HEK293 (cell line): ENCODE data around the gene THBS1.

Source experiments
- CTCF ChIA-PET: fragments of 350-600 bp; formaldehyde crosslinking; extraction: SDS; loops from one replicate; lab custom pipeline; 2021; ENCODE audit warnings: antibody characterized with exemption; lab: Yijun Ruan, JAX
- POLR2A ChIA-PET: fragments of 300-600 bp; formaldehyde crosslinking; extraction: SDS; loops from one replicate; lab custom pipeline; 2020; ENCODE audit warnings: antibody characterized with exemption, inconsistent platforms; lab: Yijun Ruan, JAX
- H3K27ac ChIP-seq: fragments of 200-500 bp; sonication (Bioruptor generic); 2 replicates; pipeline ENCODE4 v1.5.1; 2014; ENCODE audit warnings: low read depth, low read length, control low read depth, inconsistent platforms; ENCODE audit errors: extremely low read depth
- H3K36me3 ChIP-seq, 2 experiments: fragments of 200-500 bp in 1 of 2; sonication (Bioruptor generic) in 1 of 2; 1 replicate in 1 of 2; 2 replicates in 1 of 2; pipeline ENCODE4 v1.5.1; 2014 to 2017; ENCODE audit warnings: inconsistent platforms in 2 of 2, low read length in 2 of 2; ENCODE audit not compliant: control insufficient read depth in 2 of 2, insufficient read depth in 1 of 2
- H3K4me1 ChIP-seq: fragments of 200-500 bp; sonication (Bioruptor generic); 2 replicates; pipeline ENCODE4 v1.5.1; 2014; ENCODE audit warnings: mild to moderate bottlenecking, low read length, inconsistent platforms; ENCODE audit not compliant: control insufficient read depth, insufficient read depth
- H3K4me3 ChIP-seq: 2 replicates; pipeline ENCODE4 v1.5.1; 2011; ENCODE audit warnings: low read depth, mild to moderate bottlenecking, control low read depth, low read length, moderate library complexity
- H3K9me3 ChIP-seq: fragments of 200-500 bp; sonication (Bioruptor generic); 2 replicates; pipeline ENCODE4 v1.5.1; 2014; ENCODE audit warnings: low read depth, low read length, inconsistent platforms; ENCODE audit not compliant: control insufficient read depth, insufficient read depth
- BCL11A ChIP-seq: fragments of 450-650 bp; formaldehyde crosslinking; IDR thresholded peaks from 2 replicates; pipeline ENCODE4 v1.5.1; 2016; ENCODE audit warnings: low read depth, missing biosample characterization, missing genetic modification characterization
- ELK4 ChIP-seq: IDR thresholded peaks from 2 replicates; pipeline ENCODE4 v1.6.1; 2011; ENCODE audit warnings: mild to moderate bottlenecking, low read depth, low read length, borderline replicate concordance
- GFI1B ChIP-seq: fragments of 450-650 bp; formaldehyde crosslinking; IDR thresholded peaks from 2 replicates; pipeline ENCODE4 v1.5.1; 2016; ENCODE audit warnings: missing biosample characterization, missing genetic modification characterization
- GLIS2 ChIP-seq: fragments of 450-650 bp; formaldehyde crosslinking; IDR thresholded peaks from 2 replicates; pipeline ENCODE4 v1.5.1; 2016; ENCODE audit warnings: missing biosample characterization, missing genetic modification characterization
- MEIS1 ChIP-seq: sonication (generic); formaldehyde crosslinking; IDR thresholded peaks from 2 replicates; pipeline ENCODE4 v1.8.1; 2022; ENCODE audit warnings: missing genetic modification reagents, mild to moderate bottlenecking, borderline replicate concordance
- MYNN ChIP-seq: fragments of 450-650 bp; formaldehyde crosslinking; IDR thresholded peaks from 2 replicates; pipeline ENCODE4 v1.5.1; 2016; ENCODE audit warnings: missing biosample characterization, missing genetic modification characterization, borderline replicate concordance
- SP3 ChIP-seq: fragments of 450-650 bp; formaldehyde crosslinking; IDR thresholded peaks from 2 replicates; pipeline ENCODE4 v1.5.1; 2016; ENCODE audit warnings: missing biosample characterization, missing genetic modification characterization
- ZBTB48 ChIP-seq: fragments of 450-650 bp; formaldehyde crosslinking; IDR thresholded peaks from 2 replicates; pipeline ENCODE4 v1.5.1; 2016; ENCODE audit warnings: missing biosample characterization, missing genetic modification characterization
- ZFP69B ChIP-seq: fragments of 450-650 bp; formaldehyde crosslinking; IDR thresholded peaks from 2 replicates; pipeline ENCODE4 v1.5.1; 2016; ENCODE audit warnings: missing biosample characterization, missing genetic modification characterization
- ZNF169 ChIP-seq: fragments of 450-650 bp; formaldehyde crosslinking; IDR thresholded peaks from 2 replicates; pipeline ENCODE4 v1.5.1; 2016; ENCODE audit warnings: missing biosample characterization, missing genetic modification characterization
- ZNF280C ChIP-seq: fragments of 450-650 bp; formaldehyde crosslinking; IDR thresholded peaks from 2 replicates; pipeline ENCODE4 v1.5.1; 2016; ENCODE audit warnings: missing biosample characterization, missing genetic modification characterization
- ZNF292 ChIP-seq: fragments of 450-650 bp; formaldehyde crosslinking; IDR thresholded peaks from 2 replicates; pipeline ENCODE4 v1.5.1; 2016; ENCODE audit warnings: low read depth, missing biosample characterization, missing genetic modification characterization, borderline replicate concordance
- ZNF391 ChIP-seq: fragments of 450-650 bp; formaldehyde crosslinking; IDR thresholded peaks from 2 replicates; pipeline ENCODE4 v1.5.1; 2016; ENCODE audit warnings: low read depth, missing biosample characterization, missing genetic modification characterization, borderline replicate concordance
- ZNF624 ChIP-seq: fragments of 450-650 bp; formaldehyde crosslinking; IDR thresholded peaks from 2 replicates; pipeline ENCODE4 v1.5.1; 2017; ENCODE audit warnings: missing biosample characterization, missing genetic modification characterization
- ZNF626 ChIP-seq: fragments of 450-650 bp; sonication (Bioruptor Pico); formaldehyde crosslinking; IDR thresholded peaks from 2 replicates; pipeline ENCODE4 v1.5.1; 2018; ENCODE audit warnings: missing biosample characterization, missing genetic modification characterization, inconsistent platforms
- ZNF791 ChIP-seq: fragments of 450-650 bp; formaldehyde crosslinking; IDR thresholded peaks from 2 replicates; pipeline ENCODE4 v1.5.1; 2016; ENCODE audit warnings: missing biosample characterization, missing genetic modification characterization
- TF ChIP-seq, protein P1 (sequence below): fragments of 450-650 bp; formaldehyde crosslinking; IDR thresholded peaks from 2 replicates; pipeline ENCODE4 v1.5.1; 2016; ENCODE audit warnings: missing biosample characterization, missing genetic modification characterization
- TF ChIP-seq, protein P2 (sequence below): fragments of 450-650 bp; formaldehyde crosslinking; IDR thresholded peaks from 2 replicates; pipeline ENCODE4 v1.5.1; 2016; ENCODE audit warnings: missing biosample characterization, missing genetic modification characterization, borderline replicate concordance

THBS1 gene

DNA sequence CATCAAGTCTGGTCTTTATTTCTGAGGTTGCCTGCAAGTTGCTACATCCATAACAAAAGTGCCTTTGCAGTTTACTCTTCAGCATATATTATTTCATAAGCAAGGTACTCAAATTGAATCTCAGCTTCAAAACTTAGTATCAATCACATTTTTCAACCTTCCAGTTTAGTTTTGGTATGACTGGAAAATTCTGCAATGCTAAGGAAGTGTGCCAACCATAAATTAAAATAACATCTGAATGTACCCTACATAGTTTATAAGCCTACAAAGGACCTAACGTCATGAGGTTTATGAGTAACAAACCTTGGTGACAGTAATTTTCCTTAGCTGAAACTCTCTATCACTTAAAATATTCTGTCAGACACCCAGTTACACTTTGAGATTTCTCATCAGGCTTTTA lies 62.8 kb downstream of the THBS1 start:
- no peaks in the 10 kb centered on the region for H3K4me1 ChIP-seq
- no peaks in the 10 kb centered on the region for H3K9me3 ChIP-seq
- H3K36me3 ChIP-seq, result no peaks in the 10 kb centered on the region
- POLR2A ChIA-PET, result no interaction called here
- CTCF ChIA-PET, result interaction anchor here (0.6 to 1.1 kb wide), 3 partner anchors 63 to 369 kb away, joined by 3 to 8 read pairs (median 3); no protein-coding TSS in a partner anchor
- no peak overlapping the region for H3K4me3 ChIP-seq
- TF ChIP-seq ZBTB48 (no peak), GFI1B (tag by site-specific recombination) (no peak), ZNF292 (tag by site-specific recombination) (no peak), ZNF280C (tag by site-specific recombination) (no peak), ZNF624 (tag by site-specific recombination) (no peak), BCL11A (tag by site-specific recombination) (no peak), SP3 (tag by site-specific recombination) (no peak), ZFP69B (tag by site-specific recombination) (no peak), GLIS2 (no peak)
- H3K27ac ChIP-seq, result no peak overlapping the region

DNA sequence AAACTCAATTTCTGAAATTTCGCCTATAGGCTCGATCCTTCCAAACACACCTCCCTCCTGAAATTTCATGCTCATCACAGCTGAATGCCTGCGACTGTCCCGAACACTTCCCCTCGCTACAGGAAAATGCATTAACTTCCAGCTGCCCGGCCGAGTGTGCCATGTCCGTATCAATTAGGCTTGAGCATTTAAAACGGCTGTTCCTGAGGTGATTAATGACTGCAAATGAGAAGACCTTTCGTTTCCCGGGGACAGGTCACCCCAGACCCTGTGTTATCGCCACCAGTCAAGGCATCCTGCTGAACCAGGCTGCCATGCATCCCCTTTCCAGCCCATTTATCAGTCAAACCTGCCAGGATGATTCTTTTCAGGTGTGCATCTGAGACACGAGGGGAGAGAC lies 63.3 kb downstream of the THBS1 start:
- H3K9me3 ChIP-seq, result no peaks in the 10 kb centered on the region
- TF ChIP-seq ZNF391 (tag by site-specific recombination), result no peak
- TF ChIP-seq, protein P1, sequence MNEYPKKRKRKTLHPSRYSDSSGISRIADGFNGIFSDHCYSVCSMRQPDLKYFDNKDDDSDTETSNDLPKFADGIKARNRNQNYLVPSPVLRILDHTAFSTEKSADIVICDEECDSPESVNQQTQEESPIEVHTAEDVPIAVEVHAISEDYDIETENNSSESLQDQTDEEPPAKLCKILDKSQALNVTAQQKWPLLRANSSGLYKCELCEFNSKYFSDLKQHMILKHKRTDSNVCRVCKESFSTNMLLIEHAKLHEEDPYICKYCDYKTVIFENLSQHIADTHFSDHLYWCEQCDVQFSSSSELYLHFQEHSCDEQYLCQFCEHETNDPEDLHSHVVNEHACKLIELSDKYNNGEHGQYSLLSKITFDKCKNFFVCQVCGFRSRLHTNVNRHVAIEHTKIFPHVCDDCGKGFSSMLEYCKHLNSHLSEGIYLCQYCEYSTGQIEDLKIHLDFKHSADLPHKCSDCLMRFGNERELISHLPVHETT (tag by site-specific recombination), result no peak
- no peak for TF ChIP-seq MYNN (tag by site-specific recombination)
- TF ChIP-seq ELK4, result no peak
- TF ChIP-seq MEIS1, result no peak
- TF ChIP-seq, protein P2, sequence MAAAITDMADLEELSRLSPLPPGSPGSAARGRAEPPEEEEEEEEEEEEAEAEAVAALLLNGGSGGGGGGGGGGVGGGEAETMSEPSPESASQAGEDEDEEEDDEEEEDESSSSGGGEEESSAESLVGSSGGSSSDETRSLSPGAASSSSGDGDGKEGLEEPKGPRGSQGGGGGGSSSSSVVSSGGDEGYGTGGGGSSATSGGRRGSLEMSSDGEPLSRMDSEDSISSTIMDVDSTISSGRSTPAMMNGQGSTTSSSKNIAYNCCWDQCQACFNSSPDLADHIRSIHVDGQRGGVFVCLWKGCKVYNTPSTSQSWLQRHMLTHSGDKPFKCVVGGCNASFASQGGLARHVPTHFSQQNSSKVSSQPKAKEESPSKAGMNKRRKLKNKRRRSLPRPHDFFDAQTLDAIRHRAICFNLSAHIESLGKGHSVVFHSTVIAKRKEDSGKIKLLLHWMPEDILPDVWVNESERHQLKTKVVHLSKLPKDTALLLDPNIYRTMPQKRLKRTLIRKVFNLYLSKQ, result no peak
- TF ChIP-seq ZNF791 (tag by site-specific recombination), result no peak
- TF ChIP-seq ZNF169 (tag by site-specific recombination), result no peak
- no peak for TF ChIP-seq ZNF626 (tag by site-specific recombination)
- no peak overlapping the region for H3K27ac ChIP-seq

More for the DNA sequence above, 63.3 kb downstream of the THBS1 start:
- ChIA-PET POLR2A (no interaction called here), CTCF (interaction anchor here (0.6 to 1.1 kb wide), 3 partner anchors 64 to 370 kb away, joined by 3 to 8 read pairs (median 3); no protein-coding TSS in a partner anchor)
- Histone ChIP-seq H3K4me1 (no peaks in the 10 kb centered on the region), H3K36me3 (no peaks in the 10 kb centered on the region), H3K4me3 (no peak overlapping the region)
